Sigmoid colon (tissue), 4 donors: ENCODE data around the gene EEFSEC.

ENCODE experiments used
- EP300 ChIP-seq, 4 donors: sonication (generic); formaldehyde crosslinking; IDR thresholded peaks; one replicate each; pipeline ENCODE4 v1.6.1; 2017; ENCODE audit warnings: antibody characterized with exemption in 4 of 4
- POLR2A ChIP-seq, 2 donors: fragments of 450-650 bp; IDR thresholded peaks; one replicate each; pipeline ENCODE4 v1.6.1; 2016; ENCODE audit warnings: antibody characterized with exemption in 2 of 2, mild to moderate bottlenecking in 2 of 2, moderate library complexity in 2 of 2
- POLR2AphosphoS5 ChIP-seq, 4 donors: sonication (generic); formaldehyde crosslinking; IDR thresholded peaks; one replicate each; pipeline ENCODE4 v1.6.1; 2017; ENCODE audit warnings: antibody characterized with exemption in 4 of 4
- TF ChIP-seq, protein P1 (sequence below), 4 experiments: fragments of 450-650 bp in 3 of 4; fragments of 200-600 bp in 1 of 4; IDR thresholded peaks; one replicate each; pipeline ENCODE4 v1.5.1; 2016 to 2019; ENCODE audit warnings: antibody characterized with exemption in 4 of 4, mild to moderate bottlenecking in 3 of 4, moderate library complexity in 2 of 4

DNA sequence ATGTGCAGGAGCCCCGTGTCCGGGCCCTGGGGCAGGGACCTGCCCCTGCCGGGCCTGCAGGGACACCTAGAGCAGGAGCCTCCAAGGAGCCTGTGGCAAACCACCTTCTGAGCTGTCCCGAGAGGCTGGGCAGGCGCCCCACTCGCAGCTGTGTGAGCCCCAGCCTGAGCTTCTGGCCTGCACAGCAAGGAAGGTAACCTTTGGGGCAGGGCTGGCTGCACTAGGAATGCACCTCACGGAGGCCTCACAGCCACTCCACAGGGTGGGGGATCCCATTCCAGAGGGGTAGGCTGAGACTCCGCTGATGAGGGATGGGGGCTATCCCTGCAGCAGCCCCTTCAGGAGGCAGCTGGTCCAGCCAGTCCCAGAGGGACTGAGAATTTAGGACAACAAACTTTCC is 245.3 kb downstream of the EEFSEC start:
- TF ChIP-seq, protein P1, sequence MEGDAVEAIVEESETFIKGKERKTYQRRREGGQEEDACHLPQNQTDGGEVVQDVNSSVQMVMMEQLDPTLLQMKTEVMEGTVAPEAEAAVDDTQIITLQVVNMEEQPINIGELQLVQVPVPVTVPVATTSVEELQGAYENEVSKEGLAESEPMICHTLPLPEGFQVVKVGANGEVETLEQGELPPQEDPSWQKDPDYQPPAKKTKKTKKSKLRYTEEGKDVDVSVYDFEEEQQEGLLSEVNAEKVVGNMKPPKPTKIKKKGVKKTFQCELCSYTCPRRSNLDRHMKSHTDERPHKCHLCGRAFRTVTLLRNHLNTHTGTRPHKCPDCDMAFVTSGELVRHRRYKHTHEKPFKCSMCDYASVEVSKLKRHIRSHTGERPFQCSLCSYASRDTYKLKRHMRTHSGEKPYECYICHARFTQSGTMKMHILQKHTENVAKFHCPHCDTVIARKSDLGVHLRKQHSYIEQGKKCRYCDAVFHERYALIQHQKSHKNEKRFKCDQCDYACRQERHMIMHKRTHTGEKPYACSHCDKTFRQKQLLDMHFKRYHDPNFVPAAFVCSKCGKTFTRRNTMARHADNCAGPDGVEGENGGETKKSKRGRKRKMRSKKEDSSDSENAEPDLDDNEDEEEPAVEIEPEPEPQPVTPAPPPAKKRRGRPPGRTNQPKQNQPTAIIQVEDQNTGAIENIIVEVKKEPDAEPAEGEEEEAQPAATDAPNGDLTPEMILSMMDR (IDR thresholded peaks at IDR 0.05) = no peak
- no peak for TF ChIP-seq EP300 (IDR thresholded peaks at IDR 0.05)
- TF ChIP-seq POLR2A (IDR thresholded peaks at IDR 0.05) = no peak
- no peak for TF ChIP-seq POLR2AphosphoS5 (IDR thresholded peaks at IDR 0.05)
